Mesothelial cell of epicardium (in vitro differentiated cells): ENCODE data around the gene SMTN. TPM values are rescaled to one million over a fixed set of nuclear protein-coding genes. Genes with fewer than 3 reads are reported as not detected.

Experiments used
- DNase-seq, 2 experiments: peaks; one replicate each; pipeline ENCODE4 v3.0.0; 2021; ENCODE audit warnings: low spot score in 2 of 2; ENCODE audit not compliant: unreplicated experiment in 2 of 2
- H3K27ac Mint-ChIP-seq: 2 replicates; pipeline ENCODE4 v1.8.0; 2021; ENCODE audit warnings: mixed read lengths
- H3K27me3 Mint-ChIP-seq: 2 replicates; pipeline ENCODE4 v1.8.0; 2021; ENCODE audit warnings: low read depth, mixed read lengths
- H3K36me3 Mint-ChIP-seq: 2 replicates; pipeline ENCODE4 v1.8.0; 2021; ENCODE audit warnings: mixed read lengths
- H3K4me1 Mint-ChIP-seq: 2 replicates; pipeline ENCODE4 v1.8.0; 2021; ENCODE audit warnings: mixed read lengths
- H3K4me3 Mint-ChIP-seq: 2 replicates; pipeline ENCODE4 v1.8.0; 2021; ENCODE audit warnings: mild to moderate bottlenecking, moderate library complexity, mixed read lengths
- H3K9me3 Mint-ChIP-seq: 2 replicates; pipeline ENCODE4 v1.8.0; 2021; ENCODE audit warnings: mixed read lengths
- total RNA-seq: library from RNA; stranded (reverse); gene quantifications from 3 replicates; pipeline ENCODE4 v1.2.1, GENCODE V29; 2021
- TF ChIP-seq, protein P1 (sequence below): fragments of 200-600 bp; sonication (generic); IDR thresholded peaks from one replicate; pipeline ENCODE4 v1.5.0; 2021; ENCODE audit warnings: antibody characterized with exemption; ENCODE audit not compliant: unreplicated experiment

Gene SMTN
- total RNA-seq, 1 donor from 2014 or later, result 67.0 TPM

DNA sequence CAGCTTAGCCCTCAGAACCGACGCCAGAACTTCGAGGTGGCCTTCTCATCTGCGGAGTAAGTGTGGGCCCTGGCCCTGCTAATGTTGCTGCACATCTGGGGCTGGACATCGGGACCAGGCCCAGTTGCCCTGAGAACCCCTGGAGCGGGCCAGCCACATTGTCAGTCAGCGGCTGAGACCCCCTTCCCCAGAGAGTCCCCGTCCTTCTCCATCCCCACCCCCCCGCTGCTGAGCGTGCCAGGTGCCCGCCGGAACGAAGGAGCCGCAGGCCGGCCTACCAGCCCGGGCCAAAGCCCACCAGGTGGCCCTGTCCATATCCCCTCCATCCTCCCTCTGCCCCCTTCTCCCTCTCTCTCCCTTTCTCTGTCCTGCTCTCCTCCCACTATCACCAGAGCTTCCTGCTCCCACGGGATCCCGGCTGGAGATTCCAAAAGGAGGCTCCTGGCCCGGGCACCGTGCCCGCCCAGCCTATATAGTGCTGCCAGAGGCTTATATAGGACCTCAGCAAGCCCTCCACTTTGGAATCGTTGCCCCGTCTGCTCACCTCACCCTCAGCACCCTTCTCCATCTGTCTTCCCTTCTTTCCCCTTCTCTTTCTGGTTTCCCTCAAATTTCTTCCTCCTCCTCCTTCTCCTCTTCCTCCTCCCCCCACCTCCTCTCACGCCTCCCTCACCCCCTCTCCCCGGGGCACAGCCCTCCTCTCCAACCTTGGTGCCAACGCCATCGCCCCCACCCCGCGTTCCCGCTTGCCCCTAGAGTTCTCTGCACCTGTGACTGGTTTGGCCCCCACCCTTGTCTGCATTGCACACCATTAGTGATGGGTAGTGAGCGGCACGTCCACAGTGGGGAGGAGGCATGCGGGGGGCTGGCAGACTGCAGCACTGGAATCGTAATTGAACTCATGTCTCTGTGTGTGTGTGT lies 19.0 kb downstream of the SMTN start:
- Mint-ChIP-seq H3K36me3 (peaks cover 24% of the 10 kb centered on the region), H3K27ac (no peak overlapping the region), H3K9me3 (no peaks in the 10 kb centered on the region), H3K4me3 (no peak overlapping the region), H3K27me3 (no peaks in the 10 kb centered on the region), H3K4me1 (no peaks in the 10 kb centered on the region)
- DNase-seq, result no peak
- TF ChIP-seq, protein P1, sequence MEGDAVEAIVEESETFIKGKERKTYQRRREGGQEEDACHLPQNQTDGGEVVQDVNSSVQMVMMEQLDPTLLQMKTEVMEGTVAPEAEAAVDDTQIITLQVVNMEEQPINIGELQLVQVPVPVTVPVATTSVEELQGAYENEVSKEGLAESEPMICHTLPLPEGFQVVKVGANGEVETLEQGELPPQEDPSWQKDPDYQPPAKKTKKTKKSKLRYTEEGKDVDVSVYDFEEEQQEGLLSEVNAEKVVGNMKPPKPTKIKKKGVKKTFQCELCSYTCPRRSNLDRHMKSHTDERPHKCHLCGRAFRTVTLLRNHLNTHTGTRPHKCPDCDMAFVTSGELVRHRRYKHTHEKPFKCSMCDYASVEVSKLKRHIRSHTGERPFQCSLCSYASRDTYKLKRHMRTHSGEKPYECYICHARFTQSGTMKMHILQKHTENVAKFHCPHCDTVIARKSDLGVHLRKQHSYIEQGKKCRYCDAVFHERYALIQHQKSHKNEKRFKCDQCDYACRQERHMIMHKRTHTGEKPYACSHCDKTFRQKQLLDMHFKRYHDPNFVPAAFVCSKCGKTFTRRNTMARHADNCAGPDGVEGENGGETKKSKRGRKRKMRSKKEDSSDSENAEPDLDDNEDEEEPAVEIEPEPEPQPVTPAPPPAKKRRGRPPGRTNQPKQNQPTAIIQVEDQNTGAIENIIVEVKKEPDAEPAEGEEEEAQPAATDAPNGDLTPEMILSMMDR, result no peak

DNA sequence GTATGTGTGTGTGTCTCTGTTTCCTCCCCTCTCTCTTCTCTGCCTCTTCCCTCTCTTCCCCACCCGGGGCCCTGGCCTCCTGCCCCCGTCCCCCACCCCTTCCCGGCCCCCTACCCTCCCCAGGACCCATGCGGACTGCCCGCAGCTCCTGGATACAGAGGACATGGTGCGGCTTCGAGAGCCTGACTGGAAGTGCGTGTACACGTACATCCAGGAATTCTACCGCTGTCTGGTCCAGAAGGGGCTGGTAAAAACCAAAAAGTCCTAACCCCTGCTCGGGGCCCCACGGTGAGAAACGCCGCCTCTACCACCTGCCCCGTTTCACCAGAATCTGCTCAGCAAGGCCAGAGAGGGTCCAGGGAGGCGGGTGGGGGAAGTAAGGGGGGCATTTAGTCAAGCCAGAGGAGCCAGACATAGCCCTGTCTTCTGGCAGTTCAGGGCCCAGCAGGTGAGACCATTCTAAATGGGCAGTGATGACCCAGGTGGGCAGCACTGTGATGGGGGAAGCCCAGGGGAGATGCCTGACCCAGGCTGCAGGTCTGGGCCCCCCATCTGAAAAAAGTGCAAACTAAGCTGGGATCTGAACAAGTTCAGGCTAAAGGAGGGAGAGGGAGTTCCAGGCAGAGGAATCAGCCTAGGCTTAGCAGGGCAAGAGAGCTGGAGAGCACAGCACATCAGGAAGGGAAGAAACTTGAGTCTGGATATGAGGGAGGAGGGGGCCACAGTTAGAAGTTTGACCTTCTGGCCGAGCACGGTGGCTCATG lies 19.8 kb downstream of the SMTN start:
- Mint-ChIP-seq H3K27ac (no peak overlapping the region), H3K4me3 (no peak overlapping the region), H3K27me3 (no peaks in the 10 kb centered on the region), H3K4me1 (no peaks in the 10 kb centered on the region), H3K36me3 (peaks cover 19% of the 10 kb centered on the region), H3K9me3 (no peaks in the 10 kb centered on the region)
- DNase-seq, result no peak
- TF ChIP-seq, protein P1, result no peak

DNA sequence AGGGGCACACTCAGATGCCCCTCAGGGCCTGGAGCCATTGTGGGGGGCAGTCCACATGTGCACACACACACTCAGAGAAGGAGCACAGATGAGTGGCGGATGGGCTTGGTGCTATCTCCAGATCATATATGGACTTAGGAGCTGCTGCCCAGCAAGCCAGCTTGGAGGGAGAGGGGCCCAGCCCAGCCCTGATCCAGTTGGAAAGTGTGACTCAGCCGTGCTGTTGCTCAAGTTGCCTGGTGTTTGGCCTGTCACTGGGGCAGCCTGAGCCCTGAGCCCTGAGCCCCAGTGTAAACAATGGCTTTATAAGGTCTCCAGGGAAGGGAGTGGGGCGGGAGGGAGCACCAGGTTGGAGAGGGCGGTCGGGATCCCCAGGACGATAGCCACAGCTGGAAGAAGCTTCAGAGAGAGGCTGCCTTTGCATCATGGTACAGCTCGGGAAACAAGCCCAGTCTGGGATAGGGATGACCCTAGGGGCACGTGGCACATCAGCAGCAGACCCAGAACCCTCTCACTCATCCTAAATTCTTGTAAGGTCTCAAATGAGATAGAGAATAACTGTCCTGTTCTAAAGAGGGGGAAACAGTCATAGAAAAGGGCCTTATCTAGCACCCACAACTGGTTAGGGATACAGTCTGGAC lies 21.4 kb downstream of the SMTN start:
- H3K27ac Mint-ChIP-seq, result no peak overlapping the region
- TF ChIP-seq, protein P1, result no peak

DNA sequence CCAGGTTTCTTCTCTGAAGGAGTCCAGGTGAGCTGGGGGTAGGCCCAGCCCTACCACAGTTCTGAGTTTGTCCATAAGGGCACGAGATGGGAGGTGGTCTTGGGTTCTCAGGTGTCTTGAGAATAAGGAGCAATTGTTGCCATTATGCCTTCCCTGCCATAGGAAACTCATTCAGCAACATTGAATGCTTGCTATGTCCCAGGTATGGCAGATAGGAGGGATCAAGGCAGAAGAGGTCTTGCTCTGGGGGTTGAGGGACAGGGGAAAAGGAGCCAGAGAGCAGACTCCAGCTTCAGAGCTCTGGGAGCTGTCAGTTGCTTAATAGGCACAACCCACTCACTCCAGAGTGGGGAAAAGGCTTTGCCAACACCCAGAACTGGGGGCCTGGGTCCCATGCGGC lies 22.0 kb downstream of the SMTN start:
- H3K36me3 Mint-ChIP-seq, result peaks cover 9% of the 10 kb centered on the region
- TF ChIP-seq, protein P1, result no peak
- H3K9me3 Mint-ChIP-seq, result no peaks in the 10 kb centered on the region
- no peak for DNase-seq
- H3K4me1 Mint-ChIP-seq, result peaks cover 6% of the 10 kb centered on the region
- no peak overlapping the region for H3K4me3 Mint-ChIP-seq
- peaks cover 2% of the 10 kb centered on the region for H3K27me3 Mint-ChIP-seq
- no peak overlapping the region for H3K27ac Mint-ChIP-seq

More for the DNA sequence above, 21.4 kb downstream of the SMTN start:
- peaks cover 2% of the 10 kb centered on the region for H3K27me3 Mint-ChIP-seq
- H3K4me3 Mint-ChIP-seq, result no peak overlapping the region
- no peak for DNase-seq
- peaks cover under 1% of the 10 kb centered on the region for H3K4me1 Mint-ChIP-seq
- peaks cover 9% of the 10 kb centered on the region for H3K36me3 Mint-ChIP-seq
- H3K9me3 Mint-ChIP-seq, result no peaks in the 10 kb centered on the region

DNA sequence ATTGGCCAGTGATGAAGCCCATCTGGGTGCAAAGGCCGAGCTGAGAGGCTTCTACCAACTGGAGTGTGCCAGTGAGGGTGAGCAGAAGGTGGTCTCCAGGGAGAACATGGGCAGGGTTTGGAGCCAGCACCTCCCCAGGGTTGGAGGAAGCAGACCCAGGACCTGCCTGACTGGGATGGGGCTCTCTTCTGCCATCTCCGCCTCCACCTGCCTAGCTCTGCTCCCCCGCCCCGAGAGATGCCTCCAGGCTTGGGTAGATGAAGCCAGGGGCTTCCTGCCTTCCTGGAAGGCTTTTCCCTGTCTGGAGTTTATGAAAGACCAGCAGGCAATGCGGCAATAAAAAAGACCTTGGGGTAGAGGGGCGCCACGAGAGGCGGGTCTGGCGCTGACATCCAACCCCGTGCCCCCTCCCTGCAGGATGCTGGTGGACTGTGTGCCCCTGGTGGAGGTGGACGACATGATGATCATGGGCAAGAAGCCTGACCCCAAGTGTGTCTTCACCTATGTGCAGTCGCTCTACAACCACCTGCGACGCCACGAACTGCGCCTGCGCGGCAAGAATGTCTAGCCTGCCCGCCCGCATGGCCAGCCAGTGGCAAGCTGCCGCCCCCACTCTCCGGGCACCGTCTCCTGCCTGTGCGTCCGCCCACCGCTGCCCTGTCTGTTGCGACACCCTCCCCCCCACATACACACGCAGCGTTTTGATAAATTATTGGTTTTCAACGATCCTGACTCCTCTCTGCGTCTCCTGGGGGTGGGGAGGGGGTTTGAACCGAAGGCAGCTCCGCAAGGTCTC lies 23.0 kb downstream of the SMTN start:
- no peak overlapping the region for H3K27ac Mint-ChIP-seq
- peaks cover 2% of the 10 kb centered on the region for H3K27me3 Mint-ChIP-seq
- TF ChIP-seq, protein P1, result no peak
- DNase-seq, result no peak
- peaks cover 5% of the 10 kb centered on the region for H3K36me3 Mint-ChIP-seq
- H3K4me1 Mint-ChIP-seq, result peaks cover 6% of the 10 kb centered on the region
- H3K9me3 Mint-ChIP-seq, result no peaks in the 10 kb centered on the region
- no peak overlapping the region for H3K4me3 Mint-ChIP-seq
